Epithelial cell of proximal tubule (primary cell): ENCODE measurements around the gene LRRC59. TPM values are rescaled to one million over a fixed set of nuclear protein-coding genes. Genes with fewer than 3 reads are reported as not detected.
A peak's percentile ranks its signal among the peaks of the same experiment; 100 is the strongest.
"Not testable (repeated sequence)": the region's sequence is repeated elsewhere in the genome, so short reads cannot be mapped to it uniquely, and the experiment has no call there.

Source experiments
- DNase-seq: peaks from one replicate; pipeline ENCODE4 v3.0.0-alpha.2; 2011; ENCODE audit warnings: low read depth
- H3K4me3 ChIP-seq: 2 replicates; pipeline ENCODE4 v1.5.1; 2011; ENCODE audit warnings: low read depth, mild to moderate bottlenecking, low read length
- total RNA-seq: library from RNA; depleted of rRNA; stranded (reverse); fragments of >200 nt; gene quantifications from 2 replicates; pipeline ENCODE4 v1.2.3, GENCODE V29; 2015
- TF ChIP-seq, protein P1 (sequence below): conservative IDR thresholded peaks from 2 replicates; pipeline ENCODE4 v1.5.1; 2012; ENCODE audit warnings: low read depth, mild to moderate bottlenecking, low read length

Gene LRRC59
- total RNA-seq, 1 donor from 2014 or later, result 147 TPM

DNA sequence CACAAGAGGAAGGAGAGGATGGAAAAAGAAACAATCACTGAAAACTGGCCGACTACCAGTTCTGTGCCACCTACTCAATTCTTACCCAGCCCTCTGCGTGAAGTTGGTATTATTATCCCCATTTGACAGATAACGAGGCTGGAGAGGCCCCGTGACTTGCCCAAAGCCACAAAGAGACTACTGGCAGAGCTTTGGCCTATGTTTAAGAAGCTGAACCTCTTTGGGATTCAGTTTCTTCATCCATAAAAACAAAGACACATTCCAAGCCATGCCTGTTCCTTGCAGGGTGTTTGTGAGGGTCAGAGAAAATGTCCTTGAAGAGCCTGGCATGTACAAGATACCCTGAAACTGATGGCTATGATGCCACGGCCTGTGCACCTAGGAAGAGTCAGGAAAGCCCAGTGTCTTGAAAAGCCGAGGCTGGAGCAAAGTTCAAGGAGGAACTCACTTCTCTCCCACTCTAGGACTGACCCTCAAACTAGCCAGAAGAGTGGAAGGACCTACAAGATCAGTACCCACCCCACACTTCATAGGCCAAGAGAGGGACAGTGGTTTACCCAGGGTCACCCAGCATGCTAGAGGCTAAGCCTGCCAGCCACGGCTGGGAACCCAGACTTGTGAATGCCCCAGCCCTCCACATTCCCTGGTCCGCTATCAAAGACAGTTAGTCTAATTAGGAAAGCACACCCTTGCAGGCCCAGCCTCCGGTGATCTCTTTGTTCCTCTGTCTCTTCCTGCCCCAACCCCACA lies 27.1 kb upstream of the LRRC59 start:
- TF ChIP-seq, protein P1, sequence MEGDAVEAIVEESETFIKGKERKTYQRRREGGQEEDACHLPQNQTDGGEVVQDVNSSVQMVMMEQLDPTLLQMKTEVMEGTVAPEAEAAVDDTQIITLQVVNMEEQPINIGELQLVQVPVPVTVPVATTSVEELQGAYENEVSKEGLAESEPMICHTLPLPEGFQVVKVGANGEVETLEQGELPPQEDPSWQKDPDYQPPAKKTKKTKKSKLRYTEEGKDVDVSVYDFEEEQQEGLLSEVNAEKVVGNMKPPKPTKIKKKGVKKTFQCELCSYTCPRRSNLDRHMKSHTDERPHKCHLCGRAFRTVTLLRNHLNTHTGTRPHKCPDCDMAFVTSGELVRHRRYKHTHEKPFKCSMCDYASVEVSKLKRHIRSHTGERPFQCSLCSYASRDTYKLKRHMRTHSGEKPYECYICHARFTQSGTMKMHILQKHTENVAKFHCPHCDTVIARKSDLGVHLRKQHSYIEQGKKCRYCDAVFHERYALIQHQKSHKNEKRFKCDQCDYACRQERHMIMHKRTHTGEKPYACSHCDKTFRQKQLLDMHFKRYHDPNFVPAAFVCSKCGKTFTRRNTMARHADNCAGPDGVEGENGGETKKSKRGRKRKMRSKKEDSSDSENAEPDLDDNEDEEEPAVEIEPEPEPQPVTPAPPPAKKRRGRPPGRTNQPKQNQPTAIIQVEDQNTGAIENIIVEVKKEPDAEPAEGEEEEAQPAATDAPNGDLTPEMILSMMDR, result no peak
- no peak for DNase-seq
- H3K4me3 ChIP-seq, result no peak overlapping the region

DNA sequence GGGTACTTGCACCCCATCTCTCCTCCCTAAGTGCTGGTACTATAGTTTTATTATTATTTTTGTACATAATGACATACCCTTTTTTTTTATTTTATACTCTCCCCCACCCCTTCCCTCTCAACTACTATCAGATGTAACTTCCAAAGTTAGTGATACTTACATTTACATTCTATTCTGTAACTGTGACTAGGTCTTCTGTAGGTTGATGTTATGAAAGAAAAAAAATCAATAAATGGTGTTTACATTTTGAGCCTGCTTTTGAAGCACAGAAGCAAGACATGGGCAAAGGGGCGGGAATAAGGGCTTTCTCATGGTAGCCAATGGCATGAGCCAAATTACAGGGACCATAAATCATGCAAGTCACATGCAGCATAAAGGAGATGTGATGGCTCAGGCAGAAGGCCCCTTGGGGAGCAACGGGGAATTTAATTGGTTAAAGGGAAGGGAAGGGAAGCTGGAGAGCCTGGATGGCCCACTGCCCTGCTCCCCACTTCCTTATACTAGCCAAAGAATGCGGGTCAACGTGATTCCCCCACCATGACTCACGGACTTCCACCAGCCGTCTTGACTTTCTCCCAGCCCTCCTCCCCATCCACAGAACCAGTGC lies 26.3 kb upstream of the LRRC59 start:
- TF ChIP-seq, protein P1, result no peak
- no peak for DNase-seq
- H3K4me3 ChIP-seq, result no peak overlapping the region

DNA sequence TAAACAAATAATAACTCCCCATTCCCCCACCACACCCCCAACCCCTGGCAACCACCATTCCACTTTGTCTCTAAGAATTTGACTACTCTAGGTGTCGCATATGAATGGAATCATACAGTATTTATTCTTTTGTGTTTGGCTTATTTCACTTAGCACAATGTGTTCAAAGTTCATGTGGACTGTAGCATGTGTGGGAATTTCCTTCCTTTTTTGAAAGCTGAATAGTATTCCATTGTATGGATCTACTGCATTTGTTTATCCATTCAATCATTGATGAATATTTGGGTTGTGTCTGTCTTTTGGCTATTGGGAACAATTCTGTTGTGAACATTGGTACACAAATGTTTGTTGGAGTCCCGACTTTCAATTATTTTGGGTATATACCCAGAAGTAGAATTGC lies 25.4 kb upstream of the LRRC59 start:
- TF ChIP-seq, protein P1, result no peak
- no peak overlapping the region for H3K4me3 ChIP-seq

DNA sequence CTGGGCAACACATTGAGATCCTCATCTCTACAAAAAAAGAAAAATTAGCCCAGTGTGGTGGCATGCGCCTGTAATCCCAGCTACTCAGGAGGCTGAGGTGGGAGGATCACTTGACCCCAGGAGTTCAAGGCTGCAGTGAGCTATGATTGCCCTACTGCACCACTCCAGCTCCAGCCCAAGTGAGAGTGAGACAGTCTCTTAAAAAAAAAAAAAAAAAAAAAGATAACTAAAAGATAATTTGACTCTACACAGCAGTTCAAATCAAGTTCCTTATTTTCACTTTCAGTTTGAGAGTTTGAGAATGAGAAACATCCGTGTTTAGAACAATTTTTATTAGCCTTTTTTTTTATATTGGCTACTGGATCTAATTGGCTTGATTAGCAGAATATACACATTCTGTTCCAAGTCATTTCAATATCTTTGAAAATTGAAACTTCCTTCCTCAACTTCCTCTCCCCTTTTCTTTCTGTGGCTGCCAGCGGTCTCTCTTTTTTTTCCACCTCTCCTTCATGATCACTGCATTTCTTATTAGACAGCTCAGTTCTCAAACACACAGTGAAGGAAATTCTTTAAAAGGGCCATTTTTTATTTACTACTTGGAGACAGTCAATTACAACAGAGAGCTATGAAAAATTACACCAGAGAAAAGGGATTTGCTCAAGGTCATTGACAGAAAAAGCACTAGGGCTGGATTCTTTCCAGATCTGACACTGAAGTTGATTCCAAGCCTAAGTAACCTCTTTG lies 24.2 kb upstream of the LRRC59 start:
- no peak for DNase-seq
- H3K4me3 ChIP-seq, result peak overlapping the region; percentile 17
- TF ChIP-seq, protein P1, result no peak

More for the DNA sequence above, 25.4 kb upstream of the LRRC59 start:
- DNase-seq, result no peak

DNA sequence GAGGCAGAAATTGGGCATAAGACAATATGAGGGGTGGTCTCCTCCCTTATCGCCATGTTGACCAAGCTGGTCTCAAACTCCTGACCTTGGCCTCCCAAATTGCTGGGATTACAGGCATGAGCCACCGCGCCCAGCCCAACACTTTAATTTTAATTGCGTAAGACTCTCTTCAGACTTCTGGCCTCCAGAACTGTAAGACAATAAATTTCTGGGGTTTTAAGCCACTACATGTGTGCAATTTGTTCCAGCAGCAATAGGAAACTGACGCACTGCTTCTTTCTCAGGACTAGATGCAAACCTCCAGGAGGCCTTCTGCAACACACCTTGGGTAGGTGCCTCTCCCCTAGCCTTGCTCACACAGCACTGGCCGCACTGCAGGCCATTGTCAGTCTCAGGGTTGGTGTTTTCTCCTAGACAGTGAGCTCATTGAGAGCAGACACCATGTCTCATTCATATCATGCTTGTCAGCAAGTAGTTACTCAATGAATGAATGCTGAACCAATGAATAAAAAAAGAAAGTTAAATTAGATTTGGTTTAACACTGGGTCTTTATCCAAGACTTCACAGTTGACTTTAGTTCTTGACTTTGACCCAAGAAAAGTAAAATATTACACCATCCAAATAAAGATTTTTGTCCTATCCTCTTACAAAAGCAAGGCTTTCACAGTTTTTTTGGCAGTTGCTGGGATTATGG lies 23.2 kb upstream of the LRRC59 start:
- H3K4me3 ChIP-seq, result no peak overlapping the region
- TF ChIP-seq, protein P1, result no peak
- DNase-seq, result no peak

DNA sequence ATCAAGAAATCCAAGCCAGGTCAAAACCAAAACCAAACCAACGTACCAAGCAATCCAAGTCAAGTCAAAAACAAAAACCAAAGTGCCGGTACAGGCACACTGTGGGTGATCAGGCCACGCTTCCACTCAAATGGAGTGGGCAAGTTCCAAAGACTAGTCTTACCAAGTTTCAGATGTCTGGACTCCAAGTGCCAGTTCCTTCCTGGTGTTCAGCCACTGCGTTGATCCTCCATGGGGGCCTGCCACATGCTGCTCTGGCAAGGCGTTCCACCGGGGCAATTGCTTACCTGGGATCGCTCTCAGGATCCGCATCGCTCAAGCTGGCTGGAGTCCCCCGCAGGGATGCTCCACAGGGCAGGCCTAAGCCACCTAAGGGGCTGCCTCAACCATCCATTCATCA lies 22.3 kb upstream of the LRRC59 start:
- not testable (repeated sequence) for DNase-seq, H3K4me3 ChIP-seq

DNA sequence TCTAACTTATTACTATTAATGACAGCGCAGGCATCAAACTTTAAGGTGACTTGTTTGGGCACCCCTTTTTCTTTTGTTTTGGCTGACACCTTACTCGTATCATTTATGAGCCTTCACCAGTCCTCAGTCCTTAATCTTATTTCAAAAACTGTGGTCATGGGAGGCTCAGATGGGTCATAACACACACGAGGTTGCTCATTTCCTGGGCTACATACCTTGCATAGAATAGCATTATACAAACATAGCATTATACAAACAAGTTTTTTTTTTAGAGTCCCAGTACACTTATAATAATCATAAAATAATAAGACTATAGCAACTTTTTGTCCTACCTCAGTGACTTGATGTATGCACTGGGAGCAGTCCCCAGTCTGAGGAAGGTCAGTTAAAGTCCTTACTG lies 17.5 kb upstream of the LRRC59 start:
- no peak overlapping the region for H3K4me3 ChIP-seq
- TF ChIP-seq, protein P1, result no peak

More for the DNA sequence above, 17.5 kb upstream of the LRRC59 start:
- no peak for DNase-seq
